Breast epithelium (tissue), 4 donors: ENCODE results near the gene ADCY2. TPM values are rescaled to one million over a fixed set of nuclear protein-coding genes. Genes with fewer than 3 reads are reported as not detected.
A peak's percentile ranks its signal among the peaks of the same experiment; 100 is the strongest.

ENCODE experiments used
- DNase-seq, 2 donors: peaks; one replicate each; pipeline ENCODE4 v3.0.0-alpha.2; 2019; ENCODE audit warnings: low spot score in 2 of 2
- H3K27ac ChIP-seq, 2 donors: fragments of 200-600 bp; sonication (generic) in 1 of 2; one replicate each; pipeline ENCODE4 v1.5.1; 2016 to 2019; ENCODE audit warnings: mild to moderate bottlenecking in 1 of 2
- H3K27me3 ChIP-seq, 2 donors: fragments of 200-600 bp; sonication (generic) in 1 of 2; one replicate each; pipeline versions ENCODE4 v1.5.1 to v1.6.0; 2017 to 2019; ENCODE audit warnings: control low read depth in 1 of 2, mild to moderate bottlenecking in 1 of 2
- H3K36me3 ChIP-seq: fragments of 200-600 bp; one replicate; pipeline ENCODE4 v1.5.1; 2019
- H3K4me1 ChIP-seq, 2 donors: fragments of 200-600 bp; sonication (generic); one replicate each; pipeline ENCODE4 v1.5.1; 2016 to 2019; ENCODE audit warnings: control low read depth in 1 of 2
- H3K4me3 ChIP-seq, 3 donors: fragments of 200-600 bp; sonication (generic); 1 replicate in 2 of 3; 2 replicates in 1 of 3; pipeline ENCODE4 v1.5.1; 2016 to 2019; ENCODE audit warnings: mild to moderate bottlenecking in 3 of 3, moderate library complexity in 2 of 3
- H3K9me3 ChIP-seq, 2 donors: fragments of 200-600 bp; sonication (generic) in 1 of 2; one replicate each; pipeline ENCODE4 v1.5.1; 2016 to 2019; ENCODE audit warnings: control low read depth in 1 of 2
- CTCF ChIP-seq, 3 donors: fragments of 450-650 bp; IDR thresholded peaks; one replicate each; pipeline ENCODE4 v1.5.1; 2016 to 2017; ENCODE audit warnings: antibody characterized with exemption in 3 of 3, mild to moderate bottlenecking in 3 of 3, moderate library complexity in 3 of 3
- POLR2A ChIP-seq: fragments of 450-650 bp; IDR thresholded peaks from one replicate; pipeline ENCODE4 v1.6.1; 2016; ENCODE audit warnings: antibody characterized with exemption, mild to moderate bottlenecking, moderate library complexity
- POLR2AphosphoS5 ChIP-seq, 3 donors: sonication (generic); formaldehyde crosslinking; IDR thresholded peaks; one replicate each; pipeline ENCODE4 v1.6.1; 2017; ENCODE audit warnings: antibody characterized with exemption in 3 of 3
- intact Hi-C: fragments of 100-400 bp; cut with DNase I; formaldehyde crosslinking; loops from one replicate; pipeline ENCODE4 v1.15.1; 2023; ENCODE audit warnings: low total_unique reads
- total RNA-seq, 3 donors: library from RNA; depleted of rRNA; stranded (reverse); fragments of >200 nt; gene quantifications; one replicate each; pipeline ENCODE4 v1.1.0, GENCODE V29; 2016

ADCY2 gene
- total RNA-seq, 3 donors from 2014 or later, result 3.8 to 30.1 (median 4.9) TPM

- intact Hi-C loops, result no loop called here
- H3K36me3 ChIP-seq, result no peaks in the 10 kb centered on the region
- no peak for DNase-seq
- no peaks in the 10 kb centered on the region for H3K4me1 ChIP-seq
- H3K4me3 ChIP-seq, result no peak overlapping the region
- TF ChIP-seq POLR2AphosphoS5 (IDR thresholded peaks at IDR 0.05) (no peak), CTCF (IDR thresholded peaks at IDR 0.05) (no peak), POLR2A (no peak)
- H3K27ac ChIP-seq, result no peak overlapping the region
- H3K9me3 ChIP-seq, result no peaks in the 10 kb centered on the region
- H3K27me3 ChIP-seq, result no peaks in the 10 kb centered on the region
These were observed 189.9 kb downstream of the ADCY2 start for GRCh38 chr5:7585807-7586206.

GRCh38 chr5:7586480-7586879, 190.5 kb downstream of the ADCY2 start:
- no peak overlapping the region for H3K4me3 ChIP-seq
- intact Hi-C loops, result no loop called here

GRCh38 chr5:7589800-7590199, 193.9 kb downstream of the ADCY2 start:
- no peak overlapping the region for H3K4me3 ChIP-seq
- H3K4me1 ChIP-seq, result no peaks in the 10 kb centered on the region
- TF ChIP-seq POLR2AphosphoS5 (IDR thresholded peaks at IDR 0.05), result no peak
- no peak for TF ChIP-seq POLR2A
- no peak for TF ChIP-seq CTCF (IDR thresholded peaks at IDR 0.05)
- DNase-seq, result no peak
- H3K27ac ChIP-seq, result no peak overlapping the region
- H3K36me3 ChIP-seq, result no peaks in the 10 kb centered on the region
- H3K27me3 ChIP-seq, result no peaks in the 10 kb centered on the region
- intact Hi-C loops, result no loop called here
- no peaks in the 10 kb centered on the region for H3K9me3 ChIP-seq

More at GRCh38 chr5:7586480-7586879, 190.5 kb downstream of the ADCY2 start:
- Histone ChIP-seq H3K4me1 (no peaks in the 10 kb centered on the region), H3K9me3 (no peaks in the 10 kb centered on the region), H3K36me3 (no peaks in the 10 kb centered on the region), H3K27ac (no peak overlapping the region), H3K27me3 (no peaks in the 10 kb centered on the region)
- TF ChIP-seq CTCF (IDR thresholded peaks at IDR 0.05) (no peak), POLR2A (no peak), POLR2AphosphoS5 (IDR thresholded peaks at IDR 0.05) (no peak)
- no peak for DNase-seq

- Histone ChIP-seq H3K4me3 (no peak overlapping the region), H3K4me1 (no peaks in the 10 kb centered on the region), H3K27me3 (no peaks in the 10 kb centered on the region), H3K27ac (no peak overlapping the region), H3K36me3 (no peaks in the 10 kb centered on the region), H3K9me3 (no peaks in the 10 kb centered on the region)
- intact Hi-C loops, result no loop called here
- no peak for DNase-seq
- TF ChIP-seq CTCF (IDR thresholded peaks at IDR 0.05) (no peak), POLR2A (no peak), POLR2AphosphoS5 (IDR thresholded peaks at IDR 0.05) (no peak)
These were observed 197.0 kb downstream of the ADCY2 start for GRCh38 chr5:7592910-7593309.

GRCh38 chr5:7597059-7597642, 201.2 kb downstream of the ADCY2 start:
- H3K27ac ChIP-seq, result peak overlapping the region; percentile 33 to 38
- no peaks in the 10 kb centered on the region for H3K36me3 ChIP-seq
- H3K4me1 ChIP-seq, result no peaks in the 10 kb centered on the region
- TF ChIP-seq POLR2AphosphoS5 (IDR thresholded peaks at IDR 0.05) (no peak), CTCF (IDR thresholded peaks at IDR 0.05) (no peak), POLR2A (no peak)
- H3K4me3 ChIP-seq, result no peak overlapping the region
- H3K9me3 ChIP-seq, result no peaks in the 10 kb centered on the region
- intact Hi-C loops, result no loop called here
- no peaks in the 10 kb centered on the region for H3K27me3 ChIP-seq
- DNase-seq, result peak; percentile 56 to 71
